ENCODE data around the gene PLCH1.

GRCh38 chr3:155517903-155518302, 227.0 kb downstream of the PLCH1 start:
- TF ChIP-seq CTCF (IDR thresholded peaks at IDR 0.05) (no peak), POLR2A (IDR thresholded peaks at IDR 0.05) (no peak)

Measured in right lobe of liver (tissue), 4 donors.